GM19328 (cell line): ENCODE data around the gene ADPRH.
A peak's percentile ranks its signal among the peaks of the same experiment; 100 is the strongest.
"Not testable (repeated sequence)": the region's sequence is repeated elsewhere in the genome, so short reads cannot be mapped to it uniquely, and the experiment has no call there.

ENCODE experiments used
- ATAC-seq: cut with Tn5 transposase; IDR thresholded peaks from one replicate; pipeline ENCODE4 v1.9.1; 2021; ENCODE audit warnings: mild to moderate bottlenecking, moderate library complexity; ENCODE audit not compliant: unreplicated experiment

The ADPRH gene

DNA sequence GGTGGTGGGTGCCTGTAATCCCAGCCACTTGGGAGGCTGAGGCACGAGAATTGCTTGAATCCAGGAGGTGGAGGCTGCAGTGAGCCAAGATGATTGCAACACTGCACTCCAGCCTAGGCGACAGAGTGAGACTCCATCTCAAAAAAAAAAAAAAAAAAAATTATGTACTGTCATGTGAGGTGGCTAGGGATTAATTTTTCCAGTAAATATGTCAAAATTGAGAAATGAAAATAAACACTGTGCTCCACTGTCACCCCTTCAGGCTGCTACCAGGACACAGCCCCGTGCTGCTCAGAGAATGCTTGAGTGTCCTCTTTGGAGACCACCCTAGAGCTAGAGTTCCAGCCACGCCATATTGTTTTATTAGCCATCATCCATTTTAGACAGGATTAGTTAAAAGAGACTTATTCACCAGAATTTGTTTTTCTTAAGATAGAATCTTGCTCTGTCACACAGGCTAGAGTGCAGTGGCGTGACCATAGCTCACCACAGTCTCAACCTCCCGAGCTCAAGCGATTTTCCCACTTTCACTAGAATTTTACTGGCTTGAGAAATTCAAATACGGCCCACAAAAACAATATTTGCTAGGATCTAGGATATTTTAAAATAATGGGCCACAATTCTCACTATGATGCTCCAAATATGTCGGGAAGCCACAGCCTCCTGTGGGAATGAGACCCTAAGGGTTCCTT, 20.5 kb upstream of the ADPRH start:
- no peak for ATAC-seq

DNA sequence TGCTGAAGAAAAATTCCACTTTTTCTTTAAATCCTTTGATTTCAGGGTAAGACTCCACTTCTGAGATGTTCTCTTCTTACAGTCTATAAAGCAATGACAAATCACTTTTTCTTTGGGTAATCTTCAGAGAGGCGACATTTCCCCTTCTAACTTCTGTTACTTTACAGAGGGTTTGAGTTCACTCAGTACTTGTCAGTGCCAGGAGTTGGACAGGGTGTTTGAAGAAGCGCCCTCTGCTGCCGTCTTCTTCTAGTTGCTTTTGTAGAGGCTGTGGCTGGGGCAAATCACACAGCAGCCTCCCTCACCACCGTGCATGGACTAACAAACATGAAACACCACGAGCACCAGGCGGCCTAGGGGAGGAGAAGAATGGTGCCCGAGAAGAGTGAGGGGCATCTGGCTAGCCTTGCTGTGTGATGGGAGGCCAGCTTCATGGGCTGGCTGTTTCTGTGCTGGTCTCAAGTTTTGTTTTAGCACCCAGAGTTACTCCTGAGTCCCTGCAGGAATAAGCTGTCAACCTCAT, 19.8 kb upstream of the ADPRH start, which contains the start of gene CD80:
Gene CD80 (minus strand): TSS at position 174 of the 523 bp plus-strand sequence. CDS start 1,886 bp downstream, outside the sequence.
- peak; percentile 58 for ATAC-seq

DNA sequence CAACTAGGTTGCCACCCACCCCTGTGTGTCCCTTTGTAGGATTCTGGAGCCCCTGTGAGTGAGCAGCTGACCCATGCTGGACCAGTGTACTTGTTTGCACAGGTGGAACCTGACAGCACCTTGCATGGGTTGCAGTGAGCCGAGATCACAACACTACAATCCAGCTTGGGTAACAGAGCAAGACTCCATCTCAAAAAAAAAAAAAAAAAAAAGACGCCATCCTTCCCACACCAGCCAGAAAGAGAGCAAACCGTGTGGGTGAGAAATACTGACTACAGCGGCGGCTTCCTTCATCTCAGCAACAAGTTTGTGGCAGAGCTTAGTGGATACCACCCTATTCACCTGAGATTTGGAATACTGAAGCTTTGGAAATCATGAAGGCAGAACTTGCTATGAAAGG, 19.1 kb upstream of the ADPRH start:
- ATAC-seq: no peak

DNA sequence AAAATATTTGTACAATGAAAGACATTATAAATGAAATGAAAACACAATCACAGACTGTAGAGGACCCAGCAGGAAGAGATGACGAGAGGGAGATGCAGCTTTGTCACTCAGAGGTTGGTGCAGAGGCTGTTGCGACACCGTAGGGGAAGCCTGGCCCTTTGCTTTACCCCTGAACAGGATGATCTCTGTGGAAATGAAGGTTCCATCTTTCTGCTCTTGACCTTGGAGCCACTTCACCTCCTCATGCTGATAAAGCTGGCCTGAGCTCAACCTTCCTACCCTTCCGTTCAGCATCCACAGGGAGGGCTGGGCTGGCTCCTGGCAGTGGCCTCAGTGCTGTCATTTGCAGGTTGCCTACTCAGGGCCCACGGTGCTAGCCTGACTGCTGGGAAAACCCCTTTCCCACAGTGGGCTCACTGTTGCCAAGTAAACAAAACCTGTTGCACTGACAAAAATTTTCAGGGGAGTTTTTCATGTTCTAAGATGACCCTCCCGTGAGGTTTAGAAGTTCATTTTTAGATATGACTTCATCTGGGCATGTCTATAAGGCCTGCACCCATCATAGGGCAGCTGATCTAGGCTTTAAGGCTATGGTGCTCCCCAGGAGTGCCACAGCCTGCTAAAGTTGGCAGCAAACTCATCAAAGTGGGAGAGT, 16.9 kb upstream of the ADPRH start:
- ATAC-seq: peak; percentile 64

DNA sequence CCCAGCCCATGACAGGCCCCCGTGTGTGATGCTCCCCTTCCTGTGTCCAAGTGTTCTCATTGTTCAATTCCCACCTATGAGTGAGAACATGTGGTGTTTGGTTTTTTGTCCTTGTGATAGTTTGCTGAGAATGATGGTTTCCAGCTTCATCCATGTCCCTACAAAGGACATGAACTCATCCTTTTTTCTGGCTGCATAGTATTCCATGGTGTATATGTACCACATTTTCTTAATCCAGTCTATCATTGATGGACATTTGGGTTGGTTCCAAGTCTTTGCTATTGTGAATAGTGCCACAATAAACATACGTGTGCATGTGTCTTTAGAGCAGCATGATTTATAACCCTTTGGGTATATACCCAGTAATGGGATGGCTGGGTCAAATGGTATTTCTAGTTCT, 16.0 kb upstream of the ADPRH start:
- ATAC-seq: not testable (repeated sequence)

DNA sequence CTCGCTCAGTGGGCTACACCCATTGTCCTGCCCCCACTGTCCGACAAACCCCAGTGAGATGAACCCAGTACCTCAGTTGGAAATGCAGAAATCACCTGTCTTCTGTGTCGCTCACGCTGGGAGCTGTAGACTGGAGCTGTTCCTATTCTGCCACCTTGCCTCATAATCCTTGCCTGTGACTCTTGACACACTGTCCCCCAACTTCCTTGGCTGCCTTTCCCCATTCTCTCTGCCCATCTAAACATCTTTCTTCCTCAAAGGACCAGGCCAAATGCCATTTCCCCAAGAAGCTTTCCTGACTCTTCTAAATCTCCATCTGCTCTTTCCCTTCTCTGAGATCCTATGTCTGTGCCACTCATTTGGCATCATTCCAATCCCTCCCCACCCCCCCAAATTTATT, 10.1 kb upstream of the ADPRH start:
- ATAC-seq: no peak

DNA sequence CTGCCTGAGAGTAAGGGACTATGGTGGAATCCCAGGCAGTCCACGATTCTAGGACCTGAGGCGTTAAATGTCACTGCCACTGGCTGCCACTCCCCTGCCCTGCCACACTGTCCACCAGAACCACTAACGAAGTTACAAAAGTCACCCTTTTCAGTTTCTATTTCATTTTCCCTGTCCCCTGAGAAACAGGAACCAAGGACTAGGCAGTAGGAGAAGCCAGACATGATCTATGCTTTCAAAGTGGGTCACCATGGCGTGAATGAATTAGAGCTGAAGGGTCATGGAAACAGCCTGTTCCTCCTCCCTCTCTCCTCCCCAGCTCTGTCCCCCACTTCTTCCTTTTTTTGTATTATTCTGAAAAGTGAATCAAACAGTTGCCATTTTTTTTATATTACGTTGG, 9.1 kb upstream of the ADPRH start:
- ATAC-seq: no peak

DNA sequence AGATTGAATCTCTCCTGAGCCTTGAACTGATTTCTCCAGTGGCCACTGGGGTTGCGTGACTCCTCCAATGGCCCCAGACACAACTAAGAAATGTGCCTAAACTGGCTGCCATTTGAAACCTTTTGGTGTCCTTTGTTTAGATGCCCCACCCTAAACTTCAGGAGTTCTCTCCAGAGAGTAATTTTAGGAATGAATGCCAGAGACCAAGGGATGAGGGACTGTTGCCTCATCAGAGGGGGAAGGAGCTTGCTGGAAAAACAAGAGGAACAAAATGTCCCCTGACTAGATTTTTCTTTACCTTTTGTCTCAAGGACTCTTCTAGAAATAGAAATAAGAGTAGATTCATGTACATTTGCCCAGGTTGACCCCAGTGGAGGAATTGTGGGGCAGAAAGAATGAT, 8.1 kb upstream of the ADPRH start:
- no peak for ATAC-seq

DNA sequence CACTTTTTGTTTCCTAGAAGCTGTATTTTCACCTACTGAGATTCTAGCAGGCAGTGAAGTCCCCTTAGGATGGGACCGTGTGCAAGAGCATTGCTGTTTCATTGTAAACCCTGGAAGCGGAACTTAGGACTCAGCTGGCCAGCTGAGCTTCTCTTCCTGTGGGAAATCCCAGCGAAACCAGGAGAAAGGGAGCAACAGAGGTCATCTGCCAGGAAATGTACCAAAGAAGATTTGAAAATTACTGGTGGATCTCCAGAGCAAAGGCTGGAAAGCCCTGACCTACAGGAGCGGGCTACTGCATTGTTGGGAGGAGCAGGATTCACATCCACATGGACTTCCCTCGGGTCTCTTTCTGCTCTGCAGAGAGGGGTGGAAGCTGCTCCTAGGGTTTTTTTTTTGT, 7.6 kb upstream of the ADPRH start:
- no peak for ATAC-seq

DNA sequence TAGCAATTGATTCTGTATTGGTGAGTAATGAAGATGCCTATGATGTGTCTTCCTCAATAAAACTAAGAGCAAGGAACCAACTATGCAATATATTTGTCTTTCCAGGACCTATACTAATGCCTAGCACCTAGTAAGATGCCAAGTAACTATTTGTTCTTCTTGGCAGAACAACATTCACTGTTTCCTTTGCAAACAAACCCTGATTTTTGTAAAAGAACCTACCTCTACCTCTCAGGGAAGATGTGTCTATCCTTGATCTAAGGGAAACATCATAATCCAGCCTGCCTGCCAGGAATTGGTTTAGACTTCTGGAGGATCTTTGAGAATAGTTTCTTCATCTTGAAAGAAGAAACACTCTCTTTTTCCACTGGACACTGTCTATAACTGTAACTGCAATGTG, 3.8 kb upstream of the ADPRH start:
- ATAC-seq: no peak

DNA sequence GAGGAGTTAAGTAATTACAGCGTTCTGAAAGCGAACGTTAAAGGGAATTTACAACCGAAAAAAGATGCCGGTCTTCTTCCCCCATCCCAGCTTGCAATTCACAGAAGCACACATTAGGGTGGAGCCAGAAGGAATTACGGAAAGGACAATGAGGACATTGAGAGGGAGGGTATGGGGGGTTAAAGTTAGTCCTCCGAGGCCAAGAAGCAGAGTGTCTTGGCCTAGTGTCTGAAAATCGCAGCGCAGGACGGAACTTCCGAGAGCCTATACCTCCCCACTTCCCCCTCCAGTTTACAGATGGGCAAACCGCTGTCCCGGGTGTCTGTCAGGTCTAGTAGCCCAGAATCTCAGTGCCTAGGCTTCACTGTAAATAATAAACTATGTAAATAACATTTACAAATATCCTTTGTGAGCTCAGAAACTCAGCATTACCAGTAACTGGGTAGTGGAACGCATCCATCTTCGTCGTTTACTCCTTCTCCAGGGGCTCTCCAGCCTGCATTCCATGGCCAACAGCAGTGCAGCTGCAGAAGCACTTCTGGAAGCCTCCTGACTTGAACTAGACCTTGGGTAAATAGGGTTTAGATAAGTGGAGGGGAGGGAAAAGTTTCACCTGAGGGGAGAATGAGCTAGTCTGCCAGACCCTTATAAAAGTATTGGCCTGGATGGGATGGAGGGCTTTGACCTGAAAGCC, 922 bp downstream of the ADPRH start:
- ATAC-seq: peak; percentile 66

DNA sequence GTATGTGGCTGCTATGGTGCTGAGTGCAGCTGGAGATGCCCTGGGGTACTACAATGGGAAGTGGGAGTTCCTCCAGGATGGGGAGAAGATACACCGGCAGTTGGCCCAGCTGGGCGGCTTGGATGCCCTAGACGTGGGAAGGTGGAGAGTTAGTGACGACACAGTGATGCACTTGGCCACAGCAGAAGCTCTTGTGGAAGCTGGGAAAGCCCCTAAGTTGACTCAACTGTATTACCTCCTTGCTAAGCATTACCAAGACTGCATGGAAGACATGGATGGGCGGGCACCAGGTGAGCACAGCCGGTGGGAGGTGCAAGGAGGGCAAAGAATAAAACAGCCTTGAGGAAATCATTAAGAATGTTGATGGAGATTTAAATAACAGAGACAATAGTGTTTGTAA, 2.9 kb downstream of the ADPRH start:
- no peak for ATAC-seq

DNA sequence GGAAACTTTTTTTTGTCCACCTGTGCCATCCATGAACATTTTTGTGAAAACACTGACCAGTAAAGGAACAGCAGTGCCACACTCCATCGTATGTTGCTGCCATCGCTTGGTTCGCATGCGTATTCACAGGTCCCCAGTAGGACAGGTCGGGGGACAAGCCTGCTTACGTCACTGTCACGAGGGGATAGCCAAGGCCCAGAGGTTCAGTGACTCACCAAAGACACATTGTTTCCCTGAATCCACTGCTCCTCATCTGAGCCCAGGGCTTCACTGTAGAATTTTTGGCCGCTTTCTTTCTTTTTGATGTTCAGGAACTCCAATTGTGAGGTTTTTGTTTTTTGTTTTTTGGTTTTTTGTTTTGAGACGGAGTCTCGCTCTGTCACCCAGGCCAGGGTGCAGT, 5.9 kb downstream of the ADPRH start:
- no peak for ATAC-seq

DNA sequence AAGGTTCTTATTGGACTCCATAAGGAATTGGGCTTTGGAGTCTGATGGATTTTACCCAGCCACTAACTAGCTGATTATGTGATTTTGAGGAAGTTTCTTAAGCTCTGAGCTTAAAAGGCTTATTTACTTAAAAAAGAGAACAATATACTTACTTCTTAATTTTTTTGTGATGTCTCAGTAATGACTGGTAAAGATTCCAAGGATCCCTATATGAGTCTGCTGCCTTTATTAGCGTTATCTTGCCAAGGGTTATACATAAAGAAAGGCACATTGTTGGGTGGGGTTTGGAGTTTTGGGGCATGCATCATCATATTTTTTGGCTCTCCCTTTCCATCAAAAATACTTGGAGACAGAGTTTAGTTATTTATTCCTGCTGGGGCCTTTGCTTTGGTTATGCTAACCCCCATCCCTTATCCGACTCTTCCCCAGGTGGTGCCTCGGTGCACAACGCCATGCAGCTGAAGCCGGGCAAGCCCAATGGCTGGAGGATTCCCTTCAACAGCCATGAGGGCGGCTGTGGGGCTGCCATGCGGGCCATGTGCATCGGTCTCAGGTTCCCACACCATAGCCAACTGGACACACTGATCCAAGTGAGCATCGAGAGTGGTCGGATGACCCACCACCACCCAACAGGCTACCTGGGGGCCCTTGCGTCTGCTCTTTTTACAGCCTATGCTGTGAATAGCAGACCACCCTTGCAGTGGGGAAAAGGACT, 6.7 kb downstream of the ADPRH start:
- ATAC-seq: no peak

DNA sequence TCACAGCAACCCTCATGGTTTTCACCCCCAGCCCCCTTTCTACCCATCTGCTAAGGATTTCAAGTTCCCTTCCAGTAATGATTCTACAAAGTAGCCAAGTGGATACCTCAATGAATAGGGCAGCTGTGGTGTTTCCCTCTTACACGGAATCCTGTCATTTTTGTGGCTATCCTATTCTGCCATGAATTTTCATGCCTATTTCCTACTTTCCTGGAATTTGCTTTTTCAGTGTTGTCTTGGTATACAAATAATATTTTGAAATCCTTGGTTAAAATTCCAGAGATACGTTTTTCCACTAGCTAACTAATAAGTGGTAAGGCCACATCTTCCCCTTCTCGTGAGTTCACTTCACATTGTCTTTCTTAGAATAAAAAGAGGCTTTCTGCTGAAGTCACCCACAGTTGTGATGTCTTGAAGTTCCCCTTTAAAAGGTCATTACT, 7.5 kb downstream of the ADPRH start:
- no peak for ATAC-seq

DNA sequence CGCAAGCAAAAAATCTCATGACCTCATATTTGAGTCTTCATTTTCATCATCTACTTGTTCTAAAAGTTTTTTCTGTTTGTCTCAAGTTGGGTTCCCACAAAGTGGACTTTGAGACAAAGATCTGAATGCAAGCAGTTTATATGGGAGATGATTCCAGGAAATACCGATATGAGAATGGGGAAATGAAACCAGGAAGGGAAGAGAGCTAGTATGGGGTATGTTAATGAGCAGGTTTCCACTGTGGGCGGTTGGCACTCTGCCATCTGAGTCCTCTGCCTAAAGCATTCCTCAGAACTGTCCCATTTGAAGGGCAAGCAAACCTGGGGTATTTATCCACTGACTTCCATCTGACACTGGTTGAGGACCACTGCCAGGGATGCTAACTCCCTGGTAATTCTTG, 8.8 kb downstream of the ADPRH start:
- ATAC-seq: no peak

DNA sequence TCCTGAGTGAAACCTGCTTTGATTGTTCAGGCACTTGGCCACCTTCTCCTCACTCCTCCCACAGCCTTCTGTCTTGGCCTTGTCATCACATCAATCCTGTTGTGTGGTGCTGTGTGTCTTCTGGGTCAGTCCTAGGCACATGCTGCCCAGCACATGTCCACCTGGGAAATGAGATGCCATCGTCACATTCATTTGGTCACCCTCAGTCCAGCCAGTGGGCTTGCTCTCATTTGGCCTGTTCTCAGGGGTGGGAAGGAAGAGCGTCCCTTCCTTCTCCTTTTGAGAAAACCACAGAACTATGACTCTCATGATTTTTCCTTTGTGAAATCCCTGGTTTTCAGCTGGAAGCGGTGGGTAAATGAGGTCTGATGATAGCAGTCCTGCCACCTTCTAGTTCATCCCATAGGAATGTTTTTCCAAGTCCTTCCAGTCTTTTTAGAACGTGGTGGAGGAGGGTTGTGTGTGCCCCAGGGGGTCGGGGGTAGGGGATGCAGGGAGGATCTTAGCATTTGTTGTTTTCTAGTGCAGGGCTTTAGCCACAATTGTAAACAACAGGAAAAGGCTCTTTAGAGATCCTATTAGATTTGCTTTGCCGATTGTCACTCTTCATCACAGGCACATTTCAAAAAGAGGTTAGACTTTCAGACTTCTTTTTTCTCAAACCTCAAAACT, 9.9 kb downstream of the ADPRH start:
- ATAC-seq: no peak

DNA sequence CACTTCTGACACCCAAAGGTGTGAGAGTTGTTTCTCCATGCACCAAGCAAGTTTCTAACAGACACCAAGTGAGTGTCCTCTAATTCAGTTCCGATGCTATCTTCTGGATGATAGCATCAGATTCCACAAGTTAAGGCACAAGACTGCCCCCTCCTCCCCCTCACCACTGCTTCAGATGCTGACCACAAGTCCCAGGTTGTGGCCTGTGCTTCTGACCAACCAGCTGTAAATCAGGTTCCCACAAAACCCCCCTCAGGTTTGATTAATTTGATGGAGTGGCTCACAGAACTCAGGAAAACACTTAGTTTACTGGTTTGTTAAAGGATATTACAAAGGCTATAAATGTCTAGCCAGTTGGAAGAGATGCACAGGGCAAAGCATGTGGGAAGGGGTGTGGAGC, 11.4 kb downstream of the ADPRH start:
- ATAC-seq: no peak

DNA sequence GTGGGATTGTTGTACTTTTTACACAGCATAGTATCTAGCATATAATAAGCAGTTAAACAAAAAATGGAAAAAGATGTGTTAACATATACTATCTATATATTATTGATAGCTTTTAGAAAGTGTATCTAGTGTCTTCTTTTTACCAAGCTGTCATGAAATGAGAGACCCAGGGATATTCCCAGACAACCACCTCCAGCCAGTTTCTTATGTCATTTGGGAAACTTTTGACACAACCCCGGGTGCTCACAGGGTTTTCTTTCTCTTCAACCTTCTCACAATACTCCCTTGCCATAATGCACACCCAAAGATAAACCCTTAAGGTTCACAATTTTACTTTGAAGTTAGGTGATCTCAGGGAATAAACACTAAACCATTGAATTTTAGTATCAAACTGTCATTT, 13.6 kb downstream of the ADPRH start:
- ATAC-seq: no peak

DNA sequence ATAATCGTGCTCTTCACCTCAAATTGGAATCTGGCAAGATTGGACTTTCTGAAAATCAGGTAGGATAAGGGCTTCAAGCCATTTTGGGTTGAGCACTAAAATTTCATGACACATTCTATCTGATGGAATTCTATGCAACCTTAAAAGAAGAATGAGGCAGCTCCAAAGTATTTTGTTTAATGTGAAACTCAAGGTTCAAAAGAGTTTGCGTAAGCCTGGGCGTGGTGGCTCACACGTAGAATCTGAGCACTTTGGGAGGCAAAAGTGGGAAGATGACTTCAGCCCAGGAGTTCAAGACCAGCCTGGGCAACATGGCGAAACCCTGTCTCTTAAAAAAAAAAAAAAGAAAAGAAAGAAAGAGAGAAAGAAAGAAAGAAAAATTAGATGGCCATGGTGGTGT, 14.8 kb downstream of the ADPRH start:
- ATAC-seq: no peak

DNA sequence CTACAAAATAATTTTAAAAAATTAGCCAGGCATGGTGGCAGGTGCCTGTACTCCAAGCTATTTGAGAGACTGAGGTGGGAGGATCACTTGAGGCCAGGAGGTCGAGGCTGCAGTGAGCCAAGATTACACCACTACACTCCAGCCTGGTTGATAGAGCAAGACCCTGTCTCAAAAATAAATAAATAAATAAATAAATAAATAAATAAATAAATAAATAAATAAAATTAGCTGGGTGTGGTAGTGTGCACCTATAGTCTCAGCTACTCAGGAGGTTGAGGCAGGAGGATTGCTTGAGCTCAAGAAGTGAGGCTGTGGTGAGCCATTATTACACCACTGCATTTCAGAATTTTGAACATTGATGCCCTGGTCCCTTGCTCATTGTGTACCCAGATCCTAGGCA, 15.6 kb downstream of the ADPRH start:
- ATAC-seq: not testable (repeated sequence)
